GM23338 (cell line): ENCODE results near the gene C1QL1. TPM values are rescaled to one million over a fixed set of nuclear protein-coding genes. Genes with fewer than 3 reads are reported as not detected.

ENCODE experiments used
- ATAC-seq: fragments of 200-7000 bp; cut with Tn5 transposase; 3 replicates; pipeline ENCODE4 v1.9.1; 2020
- DNase-seq: peaks from one replicate; pipeline ENCODE4 v3.0.0-alpha.2; 2015; ENCODE audit warnings: low spot score
- H2AFZ ChIP-seq: fragments of 200-600 bp; sonication (generic); 2 replicates; pipeline ENCODE4 v1.8.0; 2016; ENCODE audit warnings: antibody characterized with exemption, mild to moderate bottlenecking, moderate library complexity
- H3F3A ChIP-seq: fragments of 200-600 bp; sonication (generic); replicated peaks from 2 replicates; pipeline ENCODE4 v1.8.0; 2017; ENCODE audit warnings: antibody characterized with exemption, mixed run types, low read depth
- H3K27ac ChIP-seq: fragments of 200-600 bp; sonication (generic); 2 replicates; pipeline ENCODE4 v1.6.1; 2016; ENCODE audit warnings: low read depth
- H3K27me3 ChIP-seq: fragments of 200-600 bp; sonication (generic); 2 replicates; pipeline ENCODE4 v1.8.0; 2016; ENCODE audit warnings: mild to moderate bottlenecking, mixed run types, moderate library complexity; ENCODE audit not compliant: insufficient read depth
- H3K36me3 ChIP-seq: fragments of 200-600 bp; sonication (generic); 2 replicates; pipeline ENCODE4 v1.8.0; 2016; ENCODE audit warnings: mild to moderate bottlenecking; ENCODE audit not compliant: insufficient read depth
- H3K4me1 ChIP-seq: fragments of 200-600 bp; sonication (generic); 2 replicates; pipeline ENCODE4 v1.8.0; 2016; ENCODE audit warnings: mild to moderate bottlenecking, moderate library complexity; ENCODE audit not compliant: insufficient read depth
- H3K4me2 ChIP-seq: fragments of 200-600 bp; sonication (generic); 2 replicates; pipeline ENCODE4 v1.7.1; 2017; ENCODE audit warnings: mixed run types
- H3K4me3 ChIP-seq: fragments of 200-600 bp; sonication (generic); 2 replicates; pipeline ENCODE4 v1.6.1; 2016; ENCODE audit warnings: mixed run types
- H3K79me2 ChIP-seq: fragments of 200-600 bp; sonication (generic); replicated peaks from 2 replicates; pipeline ENCODE4 v1.8.0; 2017; ENCODE audit warnings: mild to moderate bottlenecking; ENCODE audit not compliant: insufficient read depth
- H3K9me2 ChIP-seq: fragments of 200-600 bp; sonication (generic); 2 replicates; pipeline ENCODE4 v1.8.0; 2017; ENCODE audit not compliant: insufficient read depth
- H4K20me1 ChIP-seq: fragments of 200-600 bp; sonication (generic); replicated peaks from 2 replicates; pipeline ENCODE4 v1.8.0; 2017; ENCODE audit warnings: mild to moderate bottlenecking; ENCODE audit not compliant: insufficient read depth
- H3K27ac Mint-ChIP-seq: 2 replicates; pipeline ENCODE4 v1.8.0; 2020; ENCODE audit warnings: inconsistent platforms, mild to moderate bottlenecking, moderate library complexity, mixed read lengths
- H3K27me3 Mint-ChIP-seq: 3 replicates; pipeline ENCODE4 v1.8.0; 2022; ENCODE audit warnings: low read depth, mild to moderate bottlenecking, moderate library complexity, mixed read lengths, inconsistent platforms; ENCODE audit not compliant: insufficient read depth, poor library complexity
- H3K36me3 Mint-ChIP-seq: 3 replicates; pipeline ENCODE4 v1.8.0; 2021; ENCODE audit warnings: low read depth, mild to moderate bottlenecking, inconsistent platforms, moderate library complexity, mixed read lengths
- H3K4me1 Mint-ChIP-seq: 3 replicates; pipeline ENCODE4 v1.8.0; 2020; ENCODE audit warnings: mild to moderate bottlenecking, inconsistent platforms, mixed read lengths
- H3K4me3 Mint-ChIP-seq: 3 replicates; pipeline ENCODE4 v1.8.0; 2021; ENCODE audit warnings: moderate library complexity, mild to moderate bottlenecking, inconsistent platforms, mixed read lengths
- H3K9me3 Mint-ChIP-seq: 3 replicates; pipeline ENCODE4 v1.8.0; 2020; ENCODE audit warnings: moderate library complexity, mild to moderate bottlenecking, inconsistent platforms, mixed read lengths
- ETS1 ChIP-seq: IDR thresholded peaks from 2 replicates; pipeline ENCODE4 v1.6.1; 2016; ENCODE audit warnings: antibody characterized with exemption
- EZH2 ChIP-seq: fragments of 200-600 bp; sonication (generic); IDR thresholded peaks from one replicate; pipeline ENCODE4 v1.8.0; 2017; ENCODE audit warnings: antibody characterized with exemption, mild to moderate bottlenecking, low read depth; ENCODE audit not compliant: unreplicated experiment
- EZH2phosphoT487 ChIP-seq: fragments of 200-600 bp; sonication (generic); IDR thresholded peaks from one replicate; pipeline ENCODE4 v1.8.1; 2018; ENCODE audit warnings: antibody characterized with exemption; ENCODE audit not compliant: unreplicated experiment
- NANOG ChIP-seq: IDR thresholded peaks from 2 replicates; pipeline ENCODE4 v1.6.1; 2016; ENCODE audit warnings: antibody characterized with exemption, borderline replicate concordance
- POLR2AphosphoS5 ChIP-seq: IDR thresholded peaks from 2 replicates; pipeline ENCODE4 v1.6.1; 2016; ENCODE audit warnings: antibody characterized with exemption, low read depth
- REST ChIP-seq: IDR thresholded peaks from one replicate; pipeline ENCODE4 v1.6.1; 2018; ENCODE audit warnings: antibody characterized with exemption; ENCODE audit not compliant: unreplicated experiment
- STAT1 ChIP-seq: IDR thresholded peaks from one replicate; pipeline ENCODE4 v1.6.1; 2016; ENCODE audit warnings: antibody characterized with exemption; ENCODE audit not compliant: unreplicated experiment
- ZNF462 ChIP-seq: fragments of 250-450 bp; sonication (Bioruptor Pico); IDR thresholded peaks from 2 replicates; pipeline ENCODE4 v1.5.0; 2020; ENCODE audit warnings: mild to moderate bottlenecking, moderate library complexity
- polyA plus RNA-seq: library from polyadenylated mRNA; unstranded; fragments of >200 nt; fragmentation: Nextera tagmentation; extraction: Ambion mirVana; gene quantifications from 2 replicates; pipeline ENCODE4 v1.2.1, GENCODE V29; 2016
- total RNA-seq: library from RNA; depleted of rRNA; stranded (reverse); fragments of >200 nt; shearing (Covaris generic); gene quantifications from 2 replicates; pipeline ENCODE4 v1.2.3, GENCODE V29; 2014

The C1QL1 gene
- total and polyA plus RNA-seq, 2 experiments from 2014 or later, result 4.3 to 14.4 TPM

- TF ChIP-seq REST (no peak), EZH2 (no peak), ETS1 (no peak), EZH2phosphoT487 (no peak)
Measured at GRCh38 chr17:44995436-44996001, 27.4 kb upstream of the C1QL1 start (continued).

- no peak overlapping the region for H3K4me3 ChIP-seq
- no peaks in the 10 kb centered on the region for H3K9me2 ChIP-seq
- Mint-ChIP-seq H3K27me3 (peaks cover 21% of the 10 kb centered on the region), H3K9me3 (no peaks in the 10 kb centered on the region), H3K36me3 (no peaks in the 10 kb centered on the region), H3K27ac (no peak overlapping the region), H3K4me1 (peaks cover 25% of the 10 kb centered on the region), H3K4me3 (no peak overlapping the region)
- ATAC-seq, result no peak
- H4K20me1 ChIP-seq, result no peaks in the 10 kb centered on the region
- peaks cover 14% of the 10 kb centered on the region; the same call in 1 of the 2 replicates for H3K4me1 ChIP-seq
- H3K4me2 ChIP-seq, result no peak overlapping the region
- no peak for DNase-seq
- no peaks in the 10 kb centered on the region for H3K36me3 ChIP-seq
- peaks cover 14% of the 10 kb centered on the region; the same call in 1 of the 2 replicates for H3F3A ChIP-seq
- no peak overlapping the region for H2AFZ ChIP-seq
- peaks cover 7% of the 10 kb centered on the region; the same call in 1 of the 2 replicates for H3K27me3 ChIP-seq
- H3K27ac ChIP-seq, result no peak overlapping the region
- H3K79me2 ChIP-seq, result no peaks in the 10 kb centered on the region
- TF ChIP-seq ZNF462 (CRISPR knock-in tag) (no peak), STAT1 (no peak), POLR2AphosphoS5 (no peak), NANOG (no peak), ETS1 (no peak)
Measured at GRCh38 chr17:44992242-44992939, 24.3 kb upstream of the C1QL1 start.
